ENCODE measurements around the gene ANKH.

Gene ANKH

GRCh38 chr5:14659821-14660607, 211.6 kb downstream of the ANKH start:
- DNase-seq: no peak

GRCh38 chr5:14656898-14657297, 214.7 kb downstream of the ANKH start:
- no peak for DNase-seq

GRCh38 chr5:14655146-14655741, 216.3 kb downstream of the ANKH start:
- DNase-seq: no peak

Data from NCI-H446 (cell line).